HG02938 (cell line): ENCODE data around the gene TRAF7.
"Not testable (repeated sequence)": the region's sequence is repeated elsewhere in the genome, so short reads cannot be mapped to it uniquely, and the experiment has no call there.

Experiments used
- ATAC-seq: cut with Tn5 transposase; IDR thresholded peaks from one replicate; pipeline ENCODE4 v1.9.1; 2021; ENCODE audit warnings: mild to moderate bottlenecking, moderate library complexity; ENCODE audit not compliant: unreplicated experiment

Gene TRAF7

GRCh38 chr16:2121853-2122252, 33.7 kb upstream of the TRAF7 start:
- ATAC-seq: no peak

DNA sequence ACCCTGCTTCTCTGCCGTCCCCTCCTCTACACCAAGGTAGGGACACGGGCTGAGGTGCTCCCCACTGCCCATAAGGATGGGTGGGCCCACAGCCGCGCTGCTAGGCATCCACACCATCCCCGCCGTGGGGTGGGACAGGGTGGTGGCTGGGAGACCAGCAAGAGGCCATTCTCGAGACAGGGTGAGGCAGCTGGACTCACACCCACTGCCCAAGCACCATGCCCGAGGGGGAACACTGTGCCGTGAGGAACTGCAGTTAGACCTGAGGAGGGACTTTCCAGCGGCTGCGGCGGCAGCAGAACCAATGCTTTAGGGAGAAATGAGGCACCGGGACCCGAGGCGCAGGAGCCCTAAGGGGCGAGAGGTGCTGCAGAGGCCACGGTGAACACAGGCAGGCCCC, 33.2 kb upstream of the TRAF7 start:
- no peak for ATAC-seq

- ATAC-seq: not testable (repeated sequence)
Observed at GRCh38 chr16:2122934-2123683, 32.5 kb upstream of the TRAF7 start.

- ATAC-seq: not testable (repeated sequence)
Observed at GRCh38 chr16:2123706-2124376, 31.7 kb upstream of the TRAF7 start.

DNA sequence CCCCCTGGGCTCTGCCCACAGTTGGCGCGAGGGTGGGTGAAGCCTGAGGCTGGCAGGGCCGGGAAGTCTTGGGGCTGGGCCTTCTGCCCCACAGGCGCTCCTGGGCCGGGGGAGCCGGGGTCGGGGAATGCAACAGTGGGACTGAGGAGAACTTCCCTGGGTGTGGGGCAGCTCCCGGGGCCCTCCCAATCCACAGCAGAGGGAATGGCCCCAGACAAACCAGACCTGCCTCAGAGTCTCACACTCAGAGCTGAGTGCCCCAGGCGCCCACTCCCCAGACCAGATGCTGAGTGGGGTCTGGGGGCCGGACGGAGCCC, 31.2 kb upstream of the TRAF7 start:
- ATAC-seq: not testable (repeated sequence)

- ATAC-seq: not testable (repeated sequence)
Observed at GRCh38 chr16:2124694-2125444, 30.7 kb upstream of the TRAF7 start.

GRCh38 chr16:2125609-2126008, 30.0 kb upstream of the TRAF7 start:
- ATAC-seq: not testable (repeated sequence)

DNA sequence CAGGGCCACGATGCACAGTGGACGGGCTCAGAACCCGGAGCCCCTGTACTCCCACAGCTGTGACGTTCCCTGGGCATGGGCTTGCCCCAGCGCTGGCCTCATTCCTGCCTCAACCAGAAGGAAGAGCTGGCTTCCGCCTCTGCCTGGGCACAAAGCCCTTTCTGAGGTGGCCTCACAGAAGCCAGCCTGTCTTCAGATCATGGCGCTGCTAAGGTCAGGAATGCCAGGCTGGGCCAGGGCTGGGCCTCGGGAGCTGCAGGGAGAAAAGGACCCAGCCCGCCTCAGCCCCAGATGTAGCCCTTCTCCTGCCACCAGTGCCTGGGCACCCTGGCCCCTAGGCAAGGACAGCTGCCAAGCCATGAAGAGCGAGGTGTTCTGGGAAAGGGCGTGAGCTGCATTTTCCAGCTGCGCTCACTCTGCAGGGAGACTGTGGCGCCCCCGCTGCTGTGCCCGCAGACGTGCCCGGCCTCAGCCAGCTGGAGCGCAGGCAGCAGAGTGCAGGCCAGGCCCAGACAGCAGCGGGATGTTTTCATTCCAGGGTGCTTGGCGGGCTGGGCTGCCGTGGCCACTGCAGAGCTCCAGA, 29.3 kb upstream of the TRAF7 start:
- not testable (repeated sequence) for ATAC-seq

GRCh38 chr16:2126928-2127556, 28.5 kb upstream of the TRAF7 start:
- not testable (repeated sequence) for ATAC-seq

GRCh38 chr16:2127630-2128280, 27.8 kb upstream of the TRAF7 start:
- ATAC-seq: not testable (repeated sequence)

DNA sequence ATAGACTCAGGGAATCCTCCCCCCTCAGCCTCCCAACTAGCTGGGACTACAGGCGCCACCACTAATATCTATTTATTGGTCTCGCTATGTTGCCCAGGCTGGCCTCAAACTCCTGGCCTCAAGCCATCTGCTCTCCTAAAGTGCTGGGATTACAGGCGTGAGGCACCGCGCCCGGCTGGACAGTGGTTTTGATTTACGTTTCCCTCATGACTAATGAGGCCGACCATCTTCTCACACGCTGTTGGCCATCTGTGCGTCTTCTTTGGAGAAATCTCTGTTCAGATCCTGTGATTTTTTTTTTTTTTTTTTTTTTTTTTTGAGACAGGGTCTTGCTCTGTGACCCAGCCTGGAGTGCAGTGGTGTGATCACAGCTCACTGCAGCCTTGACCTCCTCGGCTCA, 26.3 kb upstream of the TRAF7 start:
- not testable (repeated sequence) for ATAC-seq

GRCh38 chr16:2129890-2130447, 25.6 kb upstream of the TRAF7 start:
- not testable (repeated sequence) for ATAC-seq

DNA sequence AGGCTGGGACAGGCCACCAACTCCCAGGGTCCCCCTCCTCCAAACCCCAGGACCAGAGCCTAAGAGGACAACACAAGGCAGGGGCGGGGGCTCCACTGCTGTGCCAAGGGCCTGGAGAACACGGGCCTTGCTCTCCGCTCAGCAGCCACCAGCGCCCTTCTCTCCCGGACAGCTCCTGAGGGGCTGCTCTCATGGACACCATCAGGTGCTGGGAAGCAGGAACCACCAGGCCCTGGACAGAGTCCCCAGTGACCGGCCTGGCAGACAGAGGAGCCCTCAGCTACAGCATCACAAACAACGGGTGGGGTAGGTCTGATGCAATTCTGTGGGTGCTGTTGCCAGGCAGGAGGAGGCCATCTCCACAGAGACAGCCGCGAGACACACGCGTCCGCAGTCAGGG, 21.8 kb upstream of the TRAF7 start:
- not testable (repeated sequence) for ATAC-seq

DNA sequence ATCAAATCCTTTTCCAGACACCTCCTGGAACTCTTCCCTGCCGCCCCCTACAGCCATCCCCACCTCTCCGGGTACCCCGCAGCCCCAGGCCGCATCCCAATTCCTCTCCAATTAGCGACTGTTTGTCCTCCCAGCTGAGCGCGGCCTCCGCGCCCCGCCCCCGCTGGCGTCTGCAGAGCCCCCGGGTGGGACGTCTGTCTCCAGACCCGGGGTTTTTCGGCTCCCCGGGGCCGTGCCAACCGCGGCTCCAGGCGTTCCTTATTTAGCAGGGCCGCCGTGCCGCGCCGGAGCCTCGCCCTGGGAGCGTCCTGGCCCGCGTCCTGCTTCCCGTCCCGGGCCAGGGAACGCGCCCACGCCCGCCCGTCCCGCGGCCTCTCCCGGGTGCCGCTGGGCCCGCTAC, 20.5 kb upstream of the TRAF7 start:
- ATAC-seq: not testable (repeated sequence)

DNA sequence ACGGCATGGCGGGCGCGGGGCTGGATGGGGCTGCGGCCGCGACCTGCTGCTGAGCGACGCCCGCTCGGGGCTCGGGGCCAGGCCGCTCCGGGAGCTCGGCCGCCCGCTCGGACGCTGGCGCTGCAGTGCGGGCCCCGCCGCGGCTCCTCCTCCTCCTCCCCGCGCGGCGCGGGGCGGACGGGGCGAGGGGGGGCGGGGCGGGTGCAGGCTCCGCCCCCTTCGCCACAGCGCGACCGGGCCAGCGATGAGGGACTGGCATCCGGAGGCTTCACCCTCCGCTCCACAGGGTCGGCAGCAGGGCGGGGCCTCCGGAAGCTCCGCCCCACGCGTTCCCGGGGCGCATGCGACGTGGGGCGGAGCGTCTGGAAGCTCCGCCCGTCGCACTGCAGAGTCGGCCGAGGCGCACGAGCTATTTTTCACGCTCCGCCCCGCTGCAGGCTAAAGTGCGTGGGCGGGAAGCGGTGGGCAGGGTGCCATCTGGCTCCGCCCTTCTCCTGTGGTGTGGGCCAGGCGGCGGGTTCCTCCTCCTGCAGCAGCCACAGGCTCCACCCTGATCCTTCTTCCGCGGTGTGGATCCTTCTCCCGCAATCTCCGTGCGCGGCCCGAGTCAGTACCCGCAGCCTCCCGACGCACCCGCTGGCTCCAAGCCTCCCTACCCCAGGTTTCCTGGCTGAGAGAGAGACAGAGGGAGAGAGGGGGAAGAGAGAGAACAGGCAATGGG, 19.7 kb upstream of the TRAF7 start, which contains the start of gene PKD1:
Gene PKD1, minus strand, starts transcription at position 129 of the 721 bp plus-strand sequence. CDS start 209 bp downstream, outside the sequence.
- ATAC-seq: not testable (repeated sequence)

- no peak for ATAC-seq
Observed at GRCh38 chr16:2142942-2143877, 12.4 kb upstream of the TRAF7 start.

- ATAC-seq: no peak
Observed at GRCh38 chr16:2143878-2144485, 11.6 kb upstream of the TRAF7 start.

DNA sequence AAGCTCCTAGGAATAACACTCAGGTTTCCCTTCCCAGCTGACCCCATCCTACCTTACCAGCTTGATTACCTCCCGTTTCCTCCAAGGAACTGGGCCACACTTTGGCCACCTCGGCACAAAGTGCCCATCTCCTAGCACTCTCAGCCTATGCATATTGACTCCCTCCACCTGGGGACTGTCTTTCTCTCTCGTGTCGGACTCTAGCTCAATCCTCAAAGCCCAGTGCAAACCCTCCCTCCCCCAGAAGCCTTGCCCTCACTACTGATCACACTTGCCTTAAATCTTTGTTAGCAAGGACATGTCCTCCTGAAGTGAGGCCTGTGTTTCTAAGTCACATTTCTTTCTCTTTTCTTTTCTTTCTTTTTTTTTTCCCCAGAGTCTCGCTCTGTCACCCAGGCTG, 9.7 kb upstream of the TRAF7 start:
- no peak for ATAC-seq
